Neural cell (in vitro differentiated cells): ENCODE results near the gene CCL17. TPM values are rescaled to one million over a fixed set of nuclear protein-coding genes. Genes with fewer than 3 reads are reported as not detected.

Experiments
- H2AFZ ChIP-seq: fragments of 200-600, 300-800 bp; sonication (generic), shearing (Covaris generic); 2 replicates; pipeline ENCODE4 v1.6.0; 2014; ENCODE audit warnings: low read depth, mild to moderate bottlenecking, antibody characterized with exemption, low read length, moderate library complexity
- H3F3A ChIP-seq: fragments of 200-600 bp; shearing (Covaris generic); 2 replicates; pipeline ENCODE4 v1.6.1; 2016; ENCODE audit warnings: mild to moderate bottlenecking, moderate library complexity, mixed read lengths, antibody characterized with exemption, low read length; ENCODE audit not compliant: insufficient read depth, poor library complexity, severe bottlenecking
- H3K27ac ChIP-seq: fragments of 200-600, 300-800 bp; sonication (generic), shearing (Covaris generic); 2 replicates; pipeline ENCODE4 v1.5.1; 2014; ENCODE audit warnings: mild to moderate bottlenecking, low read length, moderate library complexity
- H3K27me3 ChIP-seq: fragments of 300-800, 200-600 bp; sonication (generic), shearing (Covaris generic); 2 replicates; pipeline ENCODE4 v1.6.0; 2014; ENCODE audit warnings: mild to moderate bottlenecking, low read depth, low read length, moderate library complexity; ENCODE audit not compliant: insufficient read depth
- H3K36me3 ChIP-seq: fragments of 300-800, 200-600 bp; sonication (generic), shearing (Covaris generic); 2 replicates; pipeline ENCODE4 v1.5.1; 2014; ENCODE audit warnings: mild to moderate bottlenecking, antibody characterized with exemption, low read length, moderate library complexity; ENCODE audit not compliant: insufficient read depth
- H3K4me2 ChIP-seq: fragments of 300-800, 200-600 bp; sonication (generic), shearing (Covaris generic); 2 replicates; pipeline ENCODE4 v1.6.0; 2014; ENCODE audit warnings: mild to moderate bottlenecking, low read length
- H3K4me3 ChIP-seq: fragments of 300-800, 200-600 bp; sonication (generic), shearing (Covaris generic); 2 replicates; pipeline ENCODE4 v1.5.1; 2014; ENCODE audit warnings: mild to moderate bottlenecking, low read length, moderate library complexity
- H3K79me2 ChIP-seq: fragments of 200-600 bp; shearing (Covaris generic); replicated peaks from 2 replicates; pipeline ENCODE4 v1.6.0; 2014; ENCODE audit warnings: mild to moderate bottlenecking, low read length, moderate library complexity; ENCODE audit not compliant: insufficient read depth
- H3K9ac ChIP-seq: fragments of 300-800, 200-600 bp; sonication (generic), shearing (Covaris generic); 2 replicates; pipeline ENCODE4 v1.6.1; 2016; ENCODE audit warnings: mild to moderate bottlenecking, low read length, mixed read lengths
- H3K9me2 ChIP-seq: fragments of 200-600 bp; shearing (Covaris generic); 2 replicates; pipeline ENCODE4 v1.6.1; 2016; ENCODE audit warnings: mild to moderate bottlenecking, low read length, mixed read lengths; ENCODE audit not compliant: insufficient read depth
- H3K9me3 ChIP-seq: fragments of 200-600, 300-800 bp; sonication (generic), shearing (Covaris generic); 2 replicates; pipeline ENCODE4 v1.6.1; 2016; ENCODE audit warnings: mild to moderate bottlenecking, mixed run types, low read length, moderate library complexity, mixed read lengths
- H4K20me1 ChIP-seq: fragments of 200-600 bp; shearing (Covaris generic); 2 replicates; pipeline ENCODE4 v1.6.1; 2016; ENCODE audit warnings: mild to moderate bottlenecking, mixed run types; ENCODE audit not compliant: insufficient read depth
- EP300 ChIP-seq: fragments of 450-650 bp; conservative IDR thresholded peaks from 2 replicates; pipeline ENCODE4 v1.6.1; 2014; ENCODE audit warnings: antibody characterized with exemption, mild to moderate bottlenecking, moderate library complexity; ENCODE audit not compliant: poor library complexity, severe bottlenecking
- EZH2 ChIP-seq: fragments of 200-600, 300-800 bp; shearing (Covaris generic), sonication (generic); IDR thresholded peaks from 2 replicates; pipeline ENCODE4 v1.6.1; 2014; ENCODE audit warnings: antibody characterized with exemption, low read length, borderline replicate concordance, mild to moderate bottlenecking; ENCODE audit not compliant: insufficient read depth, poor library complexity, severe bottlenecking
- MXI1 ChIP-seq: fragments of 450-650 bp; conservative IDR thresholded peaks from 2 replicates; pipeline ENCODE4 v1.6.1; 2014; ENCODE audit warnings: antibody characterized with exemption, mild to moderate bottlenecking; ENCODE audit not compliant: poor library complexity, severe bottlenecking
- POLR2AphosphoS5 ChIP-seq: IDR thresholded peaks from 2 replicates; pipeline ENCODE4 v1.6.1; 2012
- RAD21 ChIP-seq: fragments of 450-650 bp; conservative IDR thresholded peaks from 2 replicates; pipeline ENCODE4 v1.6.1; 2014; ENCODE audit warnings: antibody characterized with exemption, mild to moderate bottlenecking, moderate library complexity
- SMC3 ChIP-seq: fragments of 450-650 bp; conservative IDR thresholded peaks from 2 replicates; pipeline ENCODE4 v1.6.1; 2014; ENCODE audit warnings: antibody characterized with exemption, mild to moderate bottlenecking, moderate library complexity; ENCODE audit not compliant: poor library complexity
- TAF1 ChIP-seq: IDR thresholded peaks from 2 replicates; pipeline ENCODE4 v1.6.1; 2012; ENCODE audit warnings: low read depth
- polyA minus RNA-seq: library from RNA; depleted of rRNA, polyadenylated mRNA; stranded (reverse); fragments of >200 nt; gene quantifications from 2 replicates; pipeline ENCODE4 v1.2.3, GENCODE V29; 2014
- polyA plus RNA-seq: library from polyadenylated mRNA; depleted of rRNA; stranded (reverse); fragments of >200 nt; gene quantifications from 2 replicates; pipeline ENCODE4 v1.2.3, GENCODE V29; 2014
- TF ChIP-seq, protein P1 (sequence below): IDR thresholded peaks from 2 replicates; pipeline ENCODE4 v1.6.1; 2012; ENCODE audit warnings: borderline replicate concordance
- TF ChIP-seq, protein P2 (sequence below): fragments of 450-650 bp; IDR thresholded peaks from 2 replicates; pipeline ENCODE4 v1.5.1; 2014; ENCODE audit warnings: antibody characterized with exemption, mild to moderate bottlenecking, moderate library complexity; ENCODE audit not compliant: poor library complexity, severe bottlenecking

CCL17 gene
- not detected in 2 replicates for polyA plus RNA-seq
- not detected in 2 replicates for polyA minus RNA-seq

GRCh38 chr16:57403965-57404817 is at the start of gene CCL17:
Gene CCL17 (plus strand): TSS chr16:57404767. CDS start chr16:57413933, 9,166 bp downstream.
- Histone ChIP-seq H3K27me3 (no peaks in the 10 kb centered on the region), H3K79me2 (no peaks in the 10 kb centered on the region), H3K4me2 (no peak within 1 kb of the TSS), H3K9me3 (no peaks in the 10 kb centered on the region), H4K20me1 (no peaks in the 10 kb centered on the region), H2AFZ (no peak within 1 kb of the TSS), H3K4me3 (no peak within 1 kb of the TSS), H3K27ac (no peak within 1 kb of the TSS), H3K9ac (no peak within 1 kb of the TSS), H3F3A (no peaks in the 10 kb centered on the region), H3K9me2 (no peaks in the 10 kb centered on the region), H3K36me3 (no peaks in the 10 kb centered on the region)
- TF ChIP-seq POLR2AphosphoS5 (no peak), RAD21 (no peak), TAF1 (no peak), SMC3 (no peak), EZH2 (no peak), MXI1 (no peak), EP300 (no peak)
- TF ChIP-seq, protein P1, sequence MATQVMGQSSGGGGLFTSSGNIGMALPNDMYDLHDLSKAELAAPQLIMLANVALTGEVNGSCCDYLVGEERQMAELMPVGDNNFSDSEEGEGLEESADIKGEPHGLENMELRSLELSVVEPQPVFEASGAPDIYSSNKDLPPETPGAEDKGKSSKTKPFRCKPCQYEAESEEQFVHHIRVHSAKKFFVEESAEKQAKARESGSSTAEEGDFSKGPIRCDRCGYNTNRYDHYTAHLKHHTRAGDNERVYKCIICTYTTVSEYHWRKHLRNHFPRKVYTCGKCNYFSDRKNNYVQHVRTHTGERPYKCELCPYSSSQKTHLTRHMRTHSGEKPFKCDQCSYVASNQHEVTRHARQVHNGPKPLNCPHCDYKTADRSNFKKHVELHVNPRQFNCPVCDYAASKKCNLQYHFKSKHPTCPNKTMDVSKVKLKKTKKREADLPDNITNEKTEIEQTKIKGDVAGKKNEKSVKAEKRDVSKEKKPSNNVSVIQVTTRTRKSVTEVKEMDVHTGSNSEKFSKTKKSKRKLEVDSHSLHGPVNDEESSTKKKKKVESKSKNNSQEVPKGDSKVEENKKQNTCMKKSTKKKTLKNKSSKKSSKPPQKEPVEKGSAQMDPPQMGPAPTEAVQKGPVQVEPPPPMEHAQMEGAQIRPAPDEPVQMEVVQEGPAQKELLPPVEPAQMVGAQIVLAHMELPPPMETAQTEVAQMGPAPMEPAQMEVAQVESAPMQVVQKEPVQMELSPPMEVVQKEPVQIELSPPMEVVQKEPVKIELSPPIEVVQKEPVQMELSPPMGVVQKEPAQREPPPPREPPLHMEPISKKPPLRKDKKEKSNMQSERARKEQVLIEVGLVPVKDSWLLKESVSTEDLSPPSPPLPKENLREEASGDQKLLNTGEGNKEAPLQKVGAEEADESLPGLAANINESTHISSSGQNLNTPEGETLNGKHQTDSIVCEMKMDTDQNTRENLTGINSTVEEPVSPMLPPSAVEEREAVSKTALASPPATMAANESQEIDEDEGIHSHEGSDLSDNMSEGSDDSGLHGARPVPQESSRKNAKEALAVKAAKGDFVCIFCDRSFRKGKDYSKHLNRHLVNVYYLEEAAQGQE: no peak
- TF ChIP-seq, protein P2, sequence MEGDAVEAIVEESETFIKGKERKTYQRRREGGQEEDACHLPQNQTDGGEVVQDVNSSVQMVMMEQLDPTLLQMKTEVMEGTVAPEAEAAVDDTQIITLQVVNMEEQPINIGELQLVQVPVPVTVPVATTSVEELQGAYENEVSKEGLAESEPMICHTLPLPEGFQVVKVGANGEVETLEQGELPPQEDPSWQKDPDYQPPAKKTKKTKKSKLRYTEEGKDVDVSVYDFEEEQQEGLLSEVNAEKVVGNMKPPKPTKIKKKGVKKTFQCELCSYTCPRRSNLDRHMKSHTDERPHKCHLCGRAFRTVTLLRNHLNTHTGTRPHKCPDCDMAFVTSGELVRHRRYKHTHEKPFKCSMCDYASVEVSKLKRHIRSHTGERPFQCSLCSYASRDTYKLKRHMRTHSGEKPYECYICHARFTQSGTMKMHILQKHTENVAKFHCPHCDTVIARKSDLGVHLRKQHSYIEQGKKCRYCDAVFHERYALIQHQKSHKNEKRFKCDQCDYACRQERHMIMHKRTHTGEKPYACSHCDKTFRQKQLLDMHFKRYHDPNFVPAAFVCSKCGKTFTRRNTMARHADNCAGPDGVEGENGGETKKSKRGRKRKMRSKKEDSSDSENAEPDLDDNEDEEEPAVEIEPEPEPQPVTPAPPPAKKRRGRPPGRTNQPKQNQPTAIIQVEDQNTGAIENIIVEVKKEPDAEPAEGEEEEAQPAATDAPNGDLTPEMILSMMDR: no peak

DNA sequence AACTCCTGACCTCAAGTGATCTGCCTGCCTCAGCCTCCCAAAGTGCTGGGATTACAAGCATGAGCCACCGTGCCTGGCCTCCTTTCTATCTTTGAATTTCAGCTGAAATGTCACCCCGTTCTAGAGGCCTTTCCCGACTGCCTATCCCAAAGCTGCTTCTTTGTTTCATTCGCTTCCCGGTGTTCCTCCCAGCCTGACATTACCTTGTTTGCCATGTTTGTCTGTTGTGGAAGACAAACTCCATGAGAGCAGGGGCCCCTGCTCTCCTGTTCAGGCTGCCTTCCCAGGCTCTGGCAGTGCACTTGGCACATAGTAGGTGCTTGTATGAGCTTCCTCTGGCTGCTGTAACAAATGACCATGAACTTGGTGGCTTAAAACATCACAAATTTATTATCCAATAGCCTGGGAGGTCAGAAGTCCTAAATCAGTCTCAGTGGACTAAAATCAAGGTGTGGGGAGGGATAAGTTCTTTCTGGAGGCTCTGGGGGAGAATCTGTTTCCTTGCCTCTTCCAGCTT is 48.6 kb upstream of the CCL17 start:
- Histone ChIP-seq H3F3A (no peaks in the 10 kb centered on the region), H3K9me3 (no peaks in the 10 kb centered on the region), H3K9ac (no peak overlapping the region), H2AFZ (no peak overlapping the region), H3K27ac (no peak overlapping the region), H3K36me3 (no peaks in the 10 kb centered on the region), H3K4me3 (no peak overlapping the region), H4K20me1 (no peaks in the 10 kb centered on the region), H3K4me2 (no peak overlapping the region), H3K79me2 (no peaks in the 10 kb centered on the region), H3K27me3 (no peaks in the 10 kb centered on the region), H3K9me2 (no peaks in the 10 kb centered on the region)
- TF ChIP-seq TAF1 (no peak), RAD21 (no peak), EZH2 (no peak), POLR2AphosphoS5 (no peak), MXI1 (no peak), EP300 (no peak), SMC3 (no peak)
- TF ChIP-seq, protein P1: no peak
- TF ChIP-seq, protein P2: no peak
